GM18508 (cell line): Measurements from ENCODE around the gene C10orf120.

ENCODE experiments used
- ATAC-seq: cut with Tn5 transposase; IDR thresholded peaks from one replicate; pipeline ENCODE4 v1.9.1; 2021; ENCODE audit warnings: moderate number of reproducible peaks; ENCODE audit not compliant: insufficient read depth, unreplicated experiment

C10orf120 gene

GRCh38 chr10:122699796-122700455 lies at the start of gene C10orf120:
C10orf120 (minus strand) TSS chr10:122699846; CDS start chr10:122699790, 56 bp downstream.
- no peak for ATAC-seq

GRCh38 chr10:122748496-122748895 lies 48.9 kb upstream of the C10orf120 start:
- ATAC-seq = no peak

- no peak for ATAC-seq
Observed at GRCh38 chr10:122746408-122746807, 46.8 kb upstream of the C10orf120 start.

- no peak for ATAC-seq
Observed at GRCh38 chr10:122744257-122744656, 44.6 kb upstream of the C10orf120 start.

- no peak for ATAC-seq
Observed at GRCh38 chr10:122740640-122741039, 41.0 kb upstream of the C10orf120 start.

GRCh38 chr10:122738031-122738430 lies 38.4 kb upstream of the C10orf120 start:
- no peak for ATAC-seq

- ATAC-seq = no peak
Observed at GRCh38 chr10:122733931-122734665, 34.5 kb upstream of the C10orf120 start.

- ATAC-seq = no peak
Observed at GRCh38 chr10:122733443-122733842, 33.8 kb upstream of the C10orf120 start.

GRCh38 chr10:122730238-122730637 lies 30.6 kb upstream of the C10orf120 start:
- no peak for ATAC-seq

- no peak for ATAC-seq
Observed at GRCh38 chr10:122729126-122729525, 29.5 kb upstream of the C10orf120 start.

GRCh38 chr10:122727426-122727825 lies 27.8 kb upstream of the C10orf120 start:
- ATAC-seq = no peak

GRCh38 chr10:122725768-122726167 lies 26.1 kb upstream of the C10orf120 start:
- ATAC-seq = no peak

- ATAC-seq = no peak
Observed at GRCh38 chr10:122725006-122725405, 25.4 kb upstream of the C10orf120 start.

GRCh38 chr10:122721111-122721510 lies 21.5 kb upstream of the C10orf120 start:
- ATAC-seq = no peak

GRCh38 chr10:122716025-122716424 lies 16.4 kb upstream of the C10orf120 start:
- ATAC-seq = no peak

GRCh38 chr10:122715576-122715975 lies 15.9 kb upstream of the C10orf120 start:
- ATAC-seq = no peak

GRCh38 chr10:122713091-122713885 lies 13.6 kb upstream of the C10orf120 start:
- ATAC-seq = no peak

GRCh38 chr10:122710576-122710975 lies 10.9 kb upstream of the C10orf120 start:
- no peak for ATAC-seq

- no peak for ATAC-seq
Observed at GRCh38 chr10:122709971-122710370, 10.3 kb upstream of the C10orf120 start.

GRCh38 chr10:122707535-122707934 lies 7.9 kb upstream of the C10orf120 start:
- no peak for ATAC-seq

GRCh38 chr10:122706947-122707346 lies 7.3 kb upstream of the C10orf120 start:
- ATAC-seq = no peak
